Pulmonary artery endothelial cell (primary cell): ENCODE data around the gene ETV6. TPM values are rescaled to one million over a fixed set of nuclear protein-coding genes. Genes with fewer than 3 reads are reported as not detected.
A peak's percentile ranks its signal among the peaks of the same experiment; 100 is the strongest.

Source experiments
- DNase-seq: peaks from one replicate; pipeline ENCODE4 v3.0.0-alpha.2; 2011; ENCODE audit warnings: low read depth, low spot score
- total RNA-seq: library from RNA; depleted of rRNA; stranded (reverse); fragments of >200 nt; gene quantifications from 2 replicates; pipeline ENCODE4 v1.2.3, GENCODE V29; 2014

ETV6 gene
- total RNA-seq, 1 donor from 2014 or later = 9.6 TPM

DNA sequence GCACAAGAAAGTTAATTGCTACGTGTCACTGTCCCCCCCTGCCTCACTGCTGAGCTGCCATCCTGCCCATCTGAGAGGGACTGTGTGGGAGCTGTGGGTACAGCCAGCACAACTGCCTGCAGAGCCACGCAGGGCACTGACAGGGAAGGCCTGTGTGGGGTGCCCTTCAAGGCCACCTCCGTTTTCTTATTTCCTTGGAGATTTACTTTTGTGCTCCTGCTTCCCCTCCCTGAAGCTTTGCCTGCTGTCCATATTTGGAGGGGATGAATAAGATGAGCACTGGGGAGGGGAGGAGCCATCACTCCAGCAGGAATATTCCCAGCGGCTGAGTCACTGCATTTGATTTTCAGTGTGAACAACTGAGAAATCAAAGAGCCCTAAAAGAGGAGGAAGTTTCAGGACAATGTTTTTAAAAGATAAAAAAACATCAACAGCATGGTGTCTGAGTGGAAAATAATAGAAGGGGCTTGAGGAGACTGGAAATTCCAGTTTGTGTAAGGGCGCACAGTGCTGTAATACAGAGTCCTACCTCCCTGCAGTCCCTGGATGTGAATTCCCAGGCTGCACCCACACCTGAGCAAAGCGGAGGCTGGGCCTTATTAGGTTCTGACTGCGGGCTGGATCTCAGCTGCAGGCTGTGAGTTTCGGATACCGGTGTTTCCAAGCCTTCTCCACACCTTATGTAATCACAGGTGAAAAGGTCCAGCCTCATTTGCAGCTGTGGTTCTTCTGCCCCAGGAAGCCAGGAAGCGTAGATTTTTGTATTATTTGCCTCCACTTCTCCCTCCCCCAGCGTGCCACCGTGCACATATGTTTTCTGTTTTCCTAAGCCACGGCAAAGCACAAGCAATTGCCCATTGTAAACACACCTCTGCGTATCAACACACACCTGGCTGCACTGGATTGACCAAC, 228.7 kb downstream of the ETV6 start:
- no peak for DNase-seq

DNA sequence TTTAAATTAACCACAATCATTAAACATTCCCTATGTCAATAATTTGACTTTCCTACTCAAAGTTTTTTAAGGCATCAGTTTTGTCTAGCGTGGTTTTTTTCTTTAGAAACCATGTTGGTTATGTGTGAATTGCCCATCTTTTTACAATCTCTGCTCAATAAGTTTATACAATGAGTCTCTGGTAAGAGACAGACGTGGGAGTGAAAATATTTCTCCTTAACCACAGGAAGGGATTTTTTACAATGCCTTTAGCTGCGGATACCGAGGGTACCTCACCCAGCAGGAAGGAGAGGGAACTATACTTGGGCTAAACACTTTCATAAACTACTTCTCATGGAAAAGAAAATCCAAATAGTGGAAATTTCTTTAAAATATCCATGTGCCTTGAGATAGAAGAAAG, 229.8 kb downstream of the ETV6 start:
- DNase-seq = no peak

DNA sequence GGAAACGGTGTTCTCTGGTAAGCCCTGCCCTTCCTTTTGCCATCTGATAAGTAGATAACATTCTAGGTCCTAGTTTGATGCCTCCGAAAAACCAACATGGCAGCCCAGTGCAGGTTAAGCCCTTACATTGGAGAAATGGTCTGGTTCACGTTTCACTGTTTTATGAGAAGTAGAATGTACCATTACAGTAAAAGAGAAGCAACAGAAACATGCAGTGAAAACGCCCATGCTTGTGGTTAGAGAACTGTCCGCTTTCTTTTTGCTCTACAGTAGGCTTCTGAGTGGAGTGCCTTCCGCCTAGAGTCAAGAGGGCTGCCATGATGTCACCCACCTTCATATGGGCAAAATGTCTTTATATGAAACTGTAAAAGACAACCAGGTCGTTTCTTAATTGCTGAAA, 230.9 kb downstream of the ETV6 start:
- DNase-seq = no peak

DNA sequence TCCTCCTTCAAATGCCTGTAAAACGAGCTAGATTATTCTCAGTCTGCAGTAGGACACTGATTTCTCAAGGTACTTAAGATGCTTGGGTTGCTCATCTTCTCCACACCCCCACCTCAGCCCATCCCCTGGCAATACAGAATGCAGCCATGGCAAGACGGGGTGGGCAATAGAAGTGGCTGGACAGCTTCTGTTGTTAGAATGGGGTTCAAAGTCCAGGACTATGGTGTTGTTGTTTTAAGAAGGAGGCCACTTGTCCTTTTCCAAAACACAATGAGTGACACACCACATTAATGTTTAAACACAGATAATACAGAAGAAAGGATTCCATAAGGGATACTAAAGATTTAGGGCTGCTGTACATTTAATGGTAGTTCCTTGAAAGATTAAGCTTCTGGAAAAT, 232.4 kb downstream of the ETV6 start:
- no peak for DNase-seq

DNA sequence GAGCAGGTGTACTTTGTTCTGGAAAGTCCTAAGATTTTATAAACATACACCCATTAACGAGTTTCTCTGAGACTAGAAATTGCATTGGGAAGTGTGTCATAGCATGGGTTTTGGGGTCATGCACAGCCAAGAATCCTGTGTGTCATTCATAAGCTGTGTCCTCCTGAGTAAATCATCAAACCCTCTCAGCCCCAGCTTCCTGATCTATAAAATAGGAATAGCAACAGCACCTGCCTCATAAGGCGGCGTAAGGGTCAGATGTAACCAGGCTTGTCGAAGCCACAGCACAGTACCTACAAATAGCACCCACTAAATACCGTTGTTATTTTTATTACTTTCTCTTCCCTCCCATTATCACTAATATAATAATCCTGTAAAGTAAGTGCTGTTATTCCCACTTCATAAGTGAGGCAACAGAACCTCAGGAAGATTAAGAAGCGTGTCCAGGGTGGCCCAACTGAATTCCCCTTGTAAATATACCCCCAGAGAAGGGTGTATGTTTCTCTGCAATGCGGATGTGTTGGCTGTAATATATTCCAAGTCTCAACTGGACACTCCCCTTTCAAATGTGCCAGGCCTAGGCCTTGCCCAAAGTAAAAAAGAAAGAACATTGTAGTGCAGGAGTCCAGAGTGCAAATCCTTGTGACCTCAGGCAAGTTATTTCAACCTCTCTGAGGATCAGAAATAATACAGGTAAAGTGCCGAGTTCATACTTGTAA, 233.0 kb downstream of the ETV6 start:
- DNase-seq = no peak

DNA sequence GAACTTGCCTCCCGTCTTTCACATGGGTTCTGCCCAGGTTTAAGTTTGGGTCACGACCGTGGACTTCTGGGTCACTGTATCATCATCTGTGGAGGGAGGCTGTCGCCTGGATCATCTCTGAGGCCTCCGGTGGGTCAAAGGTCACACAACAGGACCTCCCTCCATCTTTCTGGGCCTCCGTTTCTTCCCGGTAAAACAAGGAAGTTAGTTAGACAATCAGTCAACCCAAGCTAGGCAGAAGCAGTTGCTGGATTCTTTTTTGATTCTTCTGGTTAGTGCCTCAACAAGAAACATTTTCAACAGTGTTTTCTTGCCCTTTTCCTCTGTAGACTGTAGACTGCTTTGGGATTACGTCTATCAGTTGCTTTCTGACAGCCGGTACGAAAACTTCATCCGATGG, 234.6 kb downstream of the ETV6 start:
- no peak for DNase-seq

DNA sequence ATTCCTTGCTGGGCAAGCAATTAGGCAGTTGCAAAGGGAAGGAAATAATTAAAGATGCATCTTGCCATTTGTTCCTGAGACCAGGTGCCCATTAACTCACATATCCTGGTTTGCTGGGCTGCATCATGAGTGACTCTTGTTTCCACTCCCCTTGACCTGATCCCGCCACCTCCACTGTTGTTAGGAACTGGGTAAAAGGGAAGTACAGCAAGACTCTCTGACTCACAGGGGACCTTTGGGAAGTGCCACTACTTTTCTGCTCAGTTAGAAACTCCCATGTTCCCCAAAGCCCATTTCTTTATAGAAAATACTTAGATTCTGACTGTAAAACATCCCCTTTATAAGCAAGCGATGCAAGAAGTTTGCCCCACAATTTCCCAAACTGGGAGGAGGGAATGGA, 235.2 kb downstream of the ETV6 start:
- DNase-seq = peak; percentile 53

DNA sequence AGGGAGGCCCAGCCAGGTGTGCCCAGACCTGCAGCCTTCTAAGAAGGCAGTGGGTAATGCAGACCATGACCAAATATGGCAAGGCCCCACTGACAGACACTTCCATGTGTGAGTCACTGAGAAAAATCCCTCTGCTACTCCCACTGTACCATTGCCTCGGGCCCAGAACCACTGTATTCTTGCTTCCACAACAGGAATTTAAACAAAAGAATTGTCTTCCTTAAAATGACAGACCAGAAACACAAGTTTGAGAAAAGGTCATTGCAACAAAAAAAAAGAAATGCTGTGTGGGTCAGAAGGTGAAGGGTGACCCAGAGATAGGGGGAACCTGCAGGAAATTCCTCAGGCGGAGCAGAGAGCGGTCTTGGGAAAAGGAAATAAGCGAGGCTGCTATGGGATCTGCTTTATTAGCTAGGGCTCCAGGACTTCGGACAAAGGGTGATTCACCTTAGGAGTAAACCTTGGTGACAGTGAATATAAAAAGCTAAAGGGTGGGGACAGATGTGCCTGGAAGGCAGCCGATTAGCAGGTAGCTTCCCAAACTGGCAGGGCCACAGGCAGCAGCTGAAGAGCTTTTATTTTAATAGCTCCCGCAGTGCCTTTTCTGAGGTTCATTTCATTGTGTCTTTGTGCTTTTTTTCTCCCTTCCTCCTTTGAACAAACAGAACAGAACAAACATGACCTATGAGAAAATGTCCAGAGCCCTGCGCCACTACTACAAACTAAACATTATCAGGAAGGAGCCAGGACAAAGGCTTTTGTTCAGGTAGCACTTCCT, 236.0 kb downstream of the ETV6 start:
- peak; percentile 94 for DNase-seq

DNA sequence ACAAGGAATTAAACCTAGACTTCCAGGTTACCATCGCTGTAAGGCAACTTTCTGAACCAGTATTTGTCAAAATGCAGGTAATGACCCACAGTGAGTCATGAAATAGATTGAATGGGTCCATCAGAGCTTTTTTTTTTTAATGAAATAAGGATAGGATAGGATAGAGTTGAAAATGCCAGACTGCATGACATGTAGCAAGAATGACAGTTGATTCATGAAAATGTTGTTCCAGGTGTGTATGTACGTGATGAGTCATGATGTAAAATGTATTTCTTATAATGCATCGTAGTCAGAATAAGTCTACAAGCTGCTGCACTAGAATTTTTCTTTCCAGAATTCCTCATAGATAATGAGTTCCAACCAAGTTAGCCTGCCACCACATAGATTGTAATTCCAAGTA, 236.9 kb downstream of the ETV6 start:
- DNase-seq = no peak

DNA sequence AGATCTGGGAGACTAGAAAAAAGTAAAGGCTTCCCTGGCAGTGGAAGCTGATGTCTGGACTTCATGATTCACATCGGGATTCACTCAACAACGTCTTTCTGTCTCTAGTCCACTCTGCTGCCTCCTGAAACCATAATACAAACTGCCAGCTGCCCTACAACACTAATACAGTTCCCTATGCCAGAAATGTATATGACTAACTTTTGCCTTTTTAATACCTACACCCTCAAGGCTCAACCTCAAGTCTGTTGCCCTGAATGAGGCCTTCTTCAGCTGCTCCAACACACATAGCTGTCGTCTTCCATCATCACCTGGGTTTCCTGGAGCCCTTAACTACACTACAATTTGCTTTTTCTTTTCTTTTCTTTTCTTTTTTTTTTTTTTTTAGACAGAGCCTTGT, 238.6 kb downstream of the ETV6 start:
- DNase-seq = no peak

DNA sequence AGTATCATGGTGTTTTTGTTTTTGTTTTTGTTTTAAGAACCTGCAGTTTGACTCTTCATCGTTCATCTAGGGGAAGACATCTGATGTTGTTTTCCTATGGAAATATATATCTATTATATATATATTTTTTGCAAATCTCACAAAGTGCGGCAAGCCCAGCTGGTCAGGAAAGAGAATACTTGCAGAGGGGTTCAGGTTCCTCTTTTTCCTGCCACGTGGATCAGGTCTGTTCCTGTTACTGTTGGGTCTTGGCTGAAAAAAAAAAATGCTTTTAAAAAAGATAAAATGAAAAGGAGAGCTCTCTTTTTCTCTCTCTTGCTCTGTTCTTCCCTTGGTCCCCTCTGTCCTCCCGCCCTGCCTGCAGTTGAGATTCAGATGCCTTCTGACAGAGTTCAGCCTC, 241.9 kb downstream of the ETV6 start:
- DNase-seq = no peak

DNA sequence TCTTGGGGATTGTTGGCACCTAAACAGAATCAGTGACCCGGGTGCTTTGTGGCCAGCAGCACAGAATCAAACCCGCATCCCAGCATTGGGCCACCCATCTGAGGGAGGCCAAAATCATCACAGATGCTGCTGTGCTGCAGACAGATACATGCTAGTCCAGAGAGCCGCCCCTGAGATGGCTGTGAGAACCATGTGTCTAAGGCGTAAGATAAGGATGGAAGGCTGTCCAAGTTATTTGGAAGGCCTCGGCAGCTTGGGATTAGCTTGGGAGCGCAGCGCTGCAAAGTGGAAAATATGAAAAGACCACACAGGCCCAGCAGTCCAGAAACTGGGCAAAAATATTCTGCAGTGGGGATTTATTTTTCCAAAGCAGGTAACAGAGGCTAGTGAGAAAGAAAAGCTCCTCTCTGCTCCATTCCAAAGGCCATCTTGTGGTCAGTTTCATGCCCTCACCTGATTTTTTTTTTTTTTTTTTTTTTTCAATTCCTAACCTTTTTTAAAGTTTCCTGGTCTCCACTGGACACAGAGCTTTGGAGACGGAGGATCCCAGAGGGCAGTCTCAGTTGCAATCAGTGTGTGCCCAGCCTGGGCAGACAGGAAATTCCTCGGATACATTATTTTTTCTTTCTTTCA, 242.4 kb downstream of the ETV6 start:
- DNase-seq = no peak

DNA sequence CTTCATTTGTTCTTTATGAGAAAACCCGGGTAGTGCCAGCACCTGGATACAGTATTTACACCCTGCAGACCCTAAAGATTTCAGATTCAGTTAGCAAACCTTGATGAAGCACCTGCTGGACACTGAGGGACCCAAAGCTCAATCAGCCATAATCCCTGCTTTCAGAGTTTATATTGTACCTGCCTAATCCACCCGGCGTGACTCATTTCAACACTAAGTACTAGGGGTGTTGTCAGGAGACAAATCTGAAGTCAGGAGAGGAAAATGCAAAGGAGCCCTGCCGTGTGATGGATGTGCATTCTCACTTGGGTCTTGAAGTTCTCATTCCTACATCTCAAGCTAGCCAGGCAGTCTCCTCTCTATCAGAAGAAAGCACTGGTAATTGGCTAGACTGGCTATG, 244.5 kb downstream of the ETV6 start:
- no peak for DNase-seq

DNA sequence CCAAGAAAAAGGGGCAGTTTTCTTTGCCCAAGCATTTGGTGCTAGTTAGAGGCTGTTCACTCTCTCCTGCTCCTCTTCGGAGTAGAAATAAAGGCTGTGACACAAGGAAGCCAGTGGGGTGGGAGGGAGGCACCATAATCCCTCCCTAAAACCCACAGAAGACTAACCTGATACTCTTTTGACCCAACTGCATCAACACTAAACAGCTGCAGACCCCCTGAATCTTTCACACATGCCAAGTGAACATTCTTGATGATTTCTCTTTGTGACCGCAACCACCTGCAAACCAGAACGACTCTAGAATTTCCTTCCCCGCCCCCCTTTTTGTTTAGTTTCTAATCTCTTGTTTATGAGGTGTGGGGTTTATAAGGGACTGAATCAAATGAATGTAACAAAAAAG, 245.4 kb downstream of the ETV6 start:
- no peak for DNase-seq

DNA sequence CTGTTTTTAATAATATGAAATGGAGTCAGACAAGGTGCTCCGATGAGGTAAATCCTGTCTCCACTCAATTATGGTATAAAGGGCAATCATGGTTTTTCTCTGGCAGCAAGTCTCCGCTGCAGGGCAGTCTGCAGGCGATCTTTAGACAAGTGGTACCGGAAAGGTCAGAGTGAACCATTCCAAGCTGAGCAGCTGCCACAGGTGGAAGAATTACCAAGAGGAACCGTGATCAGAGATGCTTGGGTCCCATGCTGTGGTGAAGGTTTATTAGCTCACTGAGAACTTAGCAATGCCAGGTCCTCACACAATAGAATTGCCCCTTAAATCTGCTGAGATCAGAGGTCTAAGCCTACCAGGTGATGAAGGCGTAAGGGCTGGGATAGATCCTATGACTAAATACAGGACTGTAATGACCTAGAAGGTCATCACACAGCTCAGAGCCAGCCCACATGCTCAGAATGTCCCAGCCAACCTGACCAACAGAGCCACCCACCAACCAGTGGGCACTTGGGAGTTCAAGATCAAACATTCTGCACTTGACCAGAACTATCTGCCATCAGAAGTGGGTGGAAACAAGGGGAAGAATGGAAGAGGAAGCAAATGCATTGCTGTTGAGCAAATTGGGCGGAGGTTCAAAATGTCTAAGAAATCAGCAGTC, 246.1 kb downstream of the ETV6 start:
- DNase-seq = no peak

DNA sequence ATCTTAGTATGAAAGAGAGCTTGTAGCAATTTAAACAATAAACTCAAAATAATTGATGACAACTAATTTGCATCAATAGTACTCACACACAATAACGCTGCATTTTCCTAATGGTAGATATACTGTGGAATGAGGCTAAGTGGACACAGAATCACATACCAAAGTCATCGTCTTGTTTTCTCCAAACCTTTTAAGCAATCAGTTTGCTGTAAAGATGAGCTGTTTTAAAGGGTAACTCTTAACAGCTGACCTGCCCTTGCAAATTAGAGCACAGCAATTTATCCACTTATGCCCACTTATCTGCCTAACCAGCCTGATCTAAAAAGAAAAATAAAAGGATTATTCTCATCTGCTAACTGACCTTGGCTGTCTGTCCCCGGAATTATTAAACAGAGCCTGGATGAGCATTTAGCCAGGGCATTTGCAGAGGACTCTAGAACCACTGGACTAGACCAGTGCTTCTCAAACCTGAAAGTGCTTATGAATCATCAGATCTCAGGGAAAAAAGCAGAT, 247.0 kb downstream of the ETV6 start:
- DNase-seq = no peak

DNA sequence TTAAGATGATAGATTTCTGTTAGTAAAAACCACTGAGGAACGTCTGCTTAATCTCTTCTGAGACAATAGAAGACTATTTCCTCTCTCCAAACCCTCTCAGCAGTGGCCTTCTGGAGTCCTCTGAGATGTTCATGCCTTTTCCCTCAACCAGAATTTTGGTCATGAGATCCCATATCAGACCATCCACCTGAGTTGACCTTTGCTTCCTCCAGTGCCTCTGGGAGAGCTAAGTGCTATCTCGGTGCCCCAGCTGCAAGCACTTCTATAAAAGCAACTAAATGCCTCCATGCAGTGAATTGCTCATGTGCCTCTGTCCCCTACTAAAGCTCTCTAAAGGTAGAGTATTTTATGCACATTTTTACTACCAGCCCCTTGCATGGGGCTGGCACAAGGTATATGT, 248.4 kb downstream of the ETV6 start:
- DNase-seq = no peak

DNA sequence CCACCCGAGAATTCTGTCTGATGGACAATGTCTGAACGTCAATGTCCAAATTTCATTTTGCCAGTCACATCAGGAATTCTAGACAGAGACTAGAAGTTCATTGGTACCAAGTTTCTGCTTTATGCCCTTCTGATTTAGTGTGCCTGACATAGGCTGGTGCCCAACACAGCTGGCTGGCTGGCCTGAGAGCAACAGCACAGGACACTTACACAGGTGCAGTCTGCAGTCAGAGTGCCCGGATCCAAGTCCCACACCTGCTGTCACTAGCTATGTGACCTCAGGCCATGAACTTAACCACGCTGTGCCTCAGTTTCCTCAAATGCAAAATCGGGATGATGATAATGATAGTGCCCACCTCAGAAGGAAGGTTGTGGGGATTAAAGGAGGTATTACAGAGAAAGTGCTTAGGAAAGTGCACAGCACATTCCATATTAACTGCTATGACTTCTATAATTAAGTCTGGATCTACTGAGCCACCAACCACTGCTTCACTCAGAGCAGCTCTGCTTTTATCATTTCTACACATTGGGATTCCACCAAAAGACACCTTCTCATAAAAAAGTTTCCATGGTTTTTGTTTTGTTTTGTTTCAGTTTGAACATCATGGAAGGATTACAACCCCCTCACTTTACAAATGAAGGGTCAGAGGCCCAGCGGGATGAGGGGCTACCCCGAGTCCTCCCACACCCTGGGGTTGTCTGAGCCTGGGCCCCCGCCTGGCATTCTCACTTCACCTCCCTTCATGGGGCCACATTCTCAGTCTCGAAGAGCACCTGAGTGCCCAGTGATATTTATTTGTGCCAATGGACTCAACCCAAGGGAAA, 252.4 kb downstream of the ETV6 start:
- DNase-seq = no peak

DNA sequence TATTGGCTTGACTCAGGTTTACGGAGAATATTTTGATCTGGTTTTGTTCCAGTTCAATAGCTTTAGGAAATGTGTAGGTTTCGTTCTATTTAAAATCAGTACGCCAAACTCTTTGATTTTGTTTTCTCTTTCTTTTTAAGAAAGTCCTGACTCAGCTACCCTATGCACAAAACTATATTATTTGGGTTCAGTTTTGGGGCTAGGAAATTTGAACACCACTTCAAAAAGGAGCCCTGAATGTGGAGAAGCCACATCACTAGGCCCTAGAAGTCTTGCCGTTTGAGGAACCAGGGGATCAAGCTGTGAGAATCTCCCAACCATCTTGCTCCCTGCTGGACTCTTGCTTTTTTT, 253.0 kb downstream of the ETV6 start:
- no peak for DNase-seq

DNA sequence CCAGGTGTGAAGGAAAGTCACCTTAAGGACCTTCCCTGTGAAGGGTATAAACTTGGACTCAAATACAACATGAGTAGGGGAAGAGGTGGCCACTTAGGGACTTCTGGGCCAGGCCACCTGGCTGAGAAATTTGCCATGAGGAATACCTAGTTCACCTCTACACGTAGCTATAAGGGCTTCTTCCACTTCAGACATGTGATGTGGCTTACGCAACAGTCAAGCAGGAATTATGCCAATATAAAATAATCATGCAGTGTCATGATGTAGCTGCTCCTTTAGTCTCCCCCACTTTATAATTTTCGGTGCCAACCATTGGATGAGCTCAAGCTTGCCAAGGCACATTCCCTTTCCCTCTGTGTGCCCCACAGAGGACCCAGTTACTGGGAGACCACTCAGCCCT, 254.7 kb downstream of the ETV6 start:
- no peak for DNase-seq
